Neural cell (in vitro differentiated cells): ENCODE measurements around the gene PTER.

ENCODE experiments used
- EP300 ChIP-seq: fragments of 450-650 bp; conservative IDR thresholded peaks from 2 replicates; pipeline ENCODE4 v1.6.1; 2014; ENCODE audit warnings: antibody characterized with exemption, mild to moderate bottlenecking, moderate library complexity; ENCODE audit not compliant: poor library complexity, severe bottlenecking
- EZH2 ChIP-seq: fragments of 200-600, 300-800 bp; shearing (Covaris generic), sonication (generic); IDR thresholded peaks from 2 replicates; pipeline ENCODE4 v1.6.1; 2014; ENCODE audit warnings: antibody characterized with exemption, low read length, borderline replicate concordance, mild to moderate bottlenecking; ENCODE audit not compliant: insufficient read depth, poor library complexity, severe bottlenecking
- MXI1 ChIP-seq: fragments of 450-650 bp; conservative IDR thresholded peaks from 2 replicates; pipeline ENCODE4 v1.6.1; 2014; ENCODE audit warnings: antibody characterized with exemption, mild to moderate bottlenecking; ENCODE audit not compliant: poor library complexity, severe bottlenecking
- POLR2AphosphoS5 ChIP-seq: IDR thresholded peaks from 2 replicates; pipeline ENCODE4 v1.6.1; 2012
- RAD21 ChIP-seq: fragments of 450-650 bp; conservative IDR thresholded peaks from 2 replicates; pipeline ENCODE4 v1.6.1; 2014; ENCODE audit warnings: antibody characterized with exemption, mild to moderate bottlenecking, moderate library complexity
- SMC3 ChIP-seq: fragments of 450-650 bp; conservative IDR thresholded peaks from 2 replicates; pipeline ENCODE4 v1.6.1; 2014; ENCODE audit warnings: antibody characterized with exemption, mild to moderate bottlenecking, moderate library complexity; ENCODE audit not compliant: poor library complexity
- TAF1 ChIP-seq: IDR thresholded peaks from 2 replicates; pipeline ENCODE4 v1.6.1; 2012; ENCODE audit warnings: low read depth
- TF ChIP-seq, protein P1 (sequence below): fragments of 450-650 bp; IDR thresholded peaks from 2 replicates; pipeline ENCODE4 v1.5.1; 2014; ENCODE audit warnings: antibody characterized with exemption, mild to moderate bottlenecking, moderate library complexity; ENCODE audit not compliant: poor library complexity, severe bottlenecking
- TF ChIP-seq, protein P2 (sequence below): IDR thresholded peaks from 2 replicates; pipeline ENCODE4 v1.6.1; 2012; ENCODE audit warnings: borderline replicate concordance

DNA sequence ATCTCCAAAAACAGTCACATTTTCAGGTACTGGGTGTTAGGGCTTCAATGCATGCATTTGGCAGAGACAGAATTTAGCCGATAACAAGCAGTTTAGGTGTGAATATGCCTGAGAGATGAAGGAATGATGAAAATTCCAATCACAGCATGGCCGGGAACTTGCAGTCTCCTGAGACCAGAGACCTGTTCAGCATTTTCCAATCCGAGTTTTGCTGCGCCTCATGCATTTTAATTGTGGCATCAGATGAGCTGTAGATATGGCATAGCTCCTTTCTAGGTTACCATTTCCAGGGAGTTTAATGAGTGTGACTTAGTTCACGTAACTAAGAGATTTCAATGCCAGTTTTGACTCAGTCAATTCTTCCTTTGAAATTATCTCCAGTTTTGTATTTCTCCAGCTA lies 99.3 kb downstream of the PTER start:
- TF ChIP-seq EP300 (no peak), RAD21 (no peak), TAF1 (no peak), POLR2AphosphoS5 (no peak), EZH2 (no peak), MXI1 (no peak), SMC3 (no peak)
- TF ChIP-seq, protein P1, sequence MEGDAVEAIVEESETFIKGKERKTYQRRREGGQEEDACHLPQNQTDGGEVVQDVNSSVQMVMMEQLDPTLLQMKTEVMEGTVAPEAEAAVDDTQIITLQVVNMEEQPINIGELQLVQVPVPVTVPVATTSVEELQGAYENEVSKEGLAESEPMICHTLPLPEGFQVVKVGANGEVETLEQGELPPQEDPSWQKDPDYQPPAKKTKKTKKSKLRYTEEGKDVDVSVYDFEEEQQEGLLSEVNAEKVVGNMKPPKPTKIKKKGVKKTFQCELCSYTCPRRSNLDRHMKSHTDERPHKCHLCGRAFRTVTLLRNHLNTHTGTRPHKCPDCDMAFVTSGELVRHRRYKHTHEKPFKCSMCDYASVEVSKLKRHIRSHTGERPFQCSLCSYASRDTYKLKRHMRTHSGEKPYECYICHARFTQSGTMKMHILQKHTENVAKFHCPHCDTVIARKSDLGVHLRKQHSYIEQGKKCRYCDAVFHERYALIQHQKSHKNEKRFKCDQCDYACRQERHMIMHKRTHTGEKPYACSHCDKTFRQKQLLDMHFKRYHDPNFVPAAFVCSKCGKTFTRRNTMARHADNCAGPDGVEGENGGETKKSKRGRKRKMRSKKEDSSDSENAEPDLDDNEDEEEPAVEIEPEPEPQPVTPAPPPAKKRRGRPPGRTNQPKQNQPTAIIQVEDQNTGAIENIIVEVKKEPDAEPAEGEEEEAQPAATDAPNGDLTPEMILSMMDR, result no peak
- TF ChIP-seq, protein P2, sequence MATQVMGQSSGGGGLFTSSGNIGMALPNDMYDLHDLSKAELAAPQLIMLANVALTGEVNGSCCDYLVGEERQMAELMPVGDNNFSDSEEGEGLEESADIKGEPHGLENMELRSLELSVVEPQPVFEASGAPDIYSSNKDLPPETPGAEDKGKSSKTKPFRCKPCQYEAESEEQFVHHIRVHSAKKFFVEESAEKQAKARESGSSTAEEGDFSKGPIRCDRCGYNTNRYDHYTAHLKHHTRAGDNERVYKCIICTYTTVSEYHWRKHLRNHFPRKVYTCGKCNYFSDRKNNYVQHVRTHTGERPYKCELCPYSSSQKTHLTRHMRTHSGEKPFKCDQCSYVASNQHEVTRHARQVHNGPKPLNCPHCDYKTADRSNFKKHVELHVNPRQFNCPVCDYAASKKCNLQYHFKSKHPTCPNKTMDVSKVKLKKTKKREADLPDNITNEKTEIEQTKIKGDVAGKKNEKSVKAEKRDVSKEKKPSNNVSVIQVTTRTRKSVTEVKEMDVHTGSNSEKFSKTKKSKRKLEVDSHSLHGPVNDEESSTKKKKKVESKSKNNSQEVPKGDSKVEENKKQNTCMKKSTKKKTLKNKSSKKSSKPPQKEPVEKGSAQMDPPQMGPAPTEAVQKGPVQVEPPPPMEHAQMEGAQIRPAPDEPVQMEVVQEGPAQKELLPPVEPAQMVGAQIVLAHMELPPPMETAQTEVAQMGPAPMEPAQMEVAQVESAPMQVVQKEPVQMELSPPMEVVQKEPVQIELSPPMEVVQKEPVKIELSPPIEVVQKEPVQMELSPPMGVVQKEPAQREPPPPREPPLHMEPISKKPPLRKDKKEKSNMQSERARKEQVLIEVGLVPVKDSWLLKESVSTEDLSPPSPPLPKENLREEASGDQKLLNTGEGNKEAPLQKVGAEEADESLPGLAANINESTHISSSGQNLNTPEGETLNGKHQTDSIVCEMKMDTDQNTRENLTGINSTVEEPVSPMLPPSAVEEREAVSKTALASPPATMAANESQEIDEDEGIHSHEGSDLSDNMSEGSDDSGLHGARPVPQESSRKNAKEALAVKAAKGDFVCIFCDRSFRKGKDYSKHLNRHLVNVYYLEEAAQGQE, result no peak
